8988T (cell line): ENCODE data around the gene KHDC1.
"Not testable (repeated sequence)": the region's sequence is repeated elsewhere in the genome, so short reads cannot be mapped to it uniquely, and the experiment has no call there.

Source experiments
- DNase-seq: peaks from one replicate; pipeline ENCODE4 v3.0.0; 2011

The KHDC1 gene

GRCh38 chr6:73262671-73263569 lies at the start of gene KHDC1:
Gene KHDC1, minus strand, starts transcription at chr6:73263196. Its CDS starts 20,679 bp downstream, at chr6:73242517.
- peak; percentile 74 for DNase-seq

DNA sequence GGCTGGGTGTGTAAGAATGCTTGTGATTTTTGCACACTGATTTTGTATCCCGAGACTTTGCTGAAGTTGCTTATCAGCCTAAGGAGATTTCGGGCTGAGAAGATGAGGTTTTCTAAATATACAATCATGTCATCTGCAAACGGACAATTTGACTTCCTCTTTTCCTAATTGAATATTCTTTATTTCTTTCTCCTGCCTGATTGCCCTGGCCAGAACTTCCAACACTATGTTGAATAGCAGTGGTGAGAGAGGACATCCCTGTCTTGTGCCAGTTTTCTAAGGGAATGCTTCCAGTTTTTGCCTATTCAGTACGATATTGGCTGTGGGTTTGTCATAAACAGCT lies 47.5 kb upstream of the KHDC1 start:
- not testable (repeated sequence) for DNase-seq

DNA sequence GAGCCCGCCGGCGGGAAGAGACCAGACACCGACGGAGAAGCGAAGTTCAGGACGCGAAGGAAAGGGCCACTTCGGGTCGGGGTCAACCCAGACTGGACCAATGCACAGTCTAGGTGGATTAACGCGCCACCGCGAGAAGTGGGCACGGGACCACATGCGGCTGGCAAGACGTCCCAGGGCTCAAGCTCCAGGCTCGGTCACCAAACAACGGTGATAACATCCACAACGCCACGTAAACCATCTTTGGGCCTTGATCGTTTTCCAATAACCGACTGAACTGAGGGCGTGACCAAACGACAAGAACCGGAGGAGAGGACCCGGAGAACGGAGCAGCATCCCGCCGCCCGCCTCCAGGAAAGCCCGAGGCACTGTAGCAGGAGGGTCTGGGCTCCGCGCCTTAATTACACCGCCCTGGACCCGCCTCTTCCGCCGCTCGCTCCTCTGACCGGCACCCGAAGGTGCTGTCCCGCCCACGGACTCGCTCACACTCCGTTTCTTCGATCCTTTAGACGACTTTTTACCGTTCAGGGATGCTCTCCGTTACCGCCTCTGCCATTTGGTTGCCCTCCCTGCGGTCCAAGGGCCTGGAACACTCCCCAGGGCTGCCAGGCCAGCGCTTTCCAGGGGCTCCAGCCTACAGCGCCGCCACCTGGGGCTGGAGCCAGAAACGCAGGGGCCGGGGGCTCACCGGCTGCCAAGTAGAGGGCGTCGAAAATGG lies 46.9 kb upstream of the KHDC1 start:
- DNase-seq = peak; percentile 65

- no peak for DNase-seq
Observed at GRCh38 chr6:73309535-73309784, 46.5 kb upstream of the KHDC1 start.

DNA sequence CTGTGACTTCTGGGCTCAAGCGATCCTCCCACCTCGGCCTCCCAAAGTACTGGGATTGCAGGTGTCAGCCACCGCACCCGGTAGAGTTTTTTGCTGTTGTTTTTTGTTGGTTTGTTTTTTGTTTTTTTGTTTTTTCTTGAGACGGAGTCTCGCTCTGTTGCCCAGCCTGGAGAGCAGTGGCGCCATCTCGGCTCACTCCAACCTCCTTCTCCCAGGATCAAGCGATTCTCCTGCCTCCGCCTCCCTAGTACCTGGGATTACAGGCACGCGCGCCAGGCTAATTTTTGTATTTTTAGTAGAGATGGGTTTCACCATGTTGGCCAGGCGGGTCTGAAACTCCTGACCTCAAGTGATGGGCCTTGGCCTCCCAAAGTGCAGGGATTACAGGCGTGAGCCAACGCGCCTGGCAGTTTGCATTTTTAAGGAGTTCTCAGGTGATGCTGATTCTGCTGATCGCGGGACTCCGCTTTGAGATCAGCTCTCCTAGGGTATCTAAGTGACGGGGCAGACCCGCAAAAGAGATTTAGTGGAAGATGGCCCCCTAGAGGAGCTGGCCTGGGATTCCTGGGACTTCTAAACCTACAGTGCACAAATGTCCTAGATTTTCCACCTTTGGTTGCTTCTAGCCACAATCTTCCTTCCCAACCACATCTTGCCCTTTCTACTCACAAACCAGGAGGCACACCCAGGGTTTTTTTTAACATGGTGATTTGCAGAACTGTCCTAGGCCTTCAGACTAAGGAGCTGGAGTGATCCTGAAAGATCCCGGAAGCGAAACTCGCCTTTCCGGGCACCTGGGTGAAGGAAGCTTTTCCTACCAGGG lies 45.9 kb upstream of the KHDC1 start:
- peak; percentile 32 for DNase-seq

GRCh38 chr6:73303773-73304172 lies 40.8 kb upstream of the KHDC1 start:
- DNase-seq = not testable (repeated sequence)

DNA sequence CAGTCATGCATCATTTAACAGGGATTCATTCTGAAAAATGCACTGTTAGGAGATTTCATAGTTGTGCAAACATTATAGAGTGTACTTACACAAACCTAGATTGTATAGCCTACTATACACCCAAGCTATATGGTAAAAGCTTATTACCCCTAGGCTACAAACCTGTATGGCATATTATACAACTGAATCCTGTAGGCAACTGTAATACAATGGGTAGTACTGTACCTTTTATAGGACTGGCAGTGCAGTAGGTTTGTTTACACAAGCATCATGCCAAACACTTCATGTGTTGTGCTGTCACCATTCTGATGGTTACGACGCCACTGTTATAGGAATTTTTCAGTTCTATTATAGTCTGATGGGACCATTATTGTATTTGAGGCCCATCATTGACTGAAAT lies 39.3 kb upstream of the KHDC1 start:
- DNase-seq = no peak

GRCh38 chr6:73299151-73299971 lies 36.4 kb upstream of the KHDC1 start:
- no peak for DNase-seq

DNA sequence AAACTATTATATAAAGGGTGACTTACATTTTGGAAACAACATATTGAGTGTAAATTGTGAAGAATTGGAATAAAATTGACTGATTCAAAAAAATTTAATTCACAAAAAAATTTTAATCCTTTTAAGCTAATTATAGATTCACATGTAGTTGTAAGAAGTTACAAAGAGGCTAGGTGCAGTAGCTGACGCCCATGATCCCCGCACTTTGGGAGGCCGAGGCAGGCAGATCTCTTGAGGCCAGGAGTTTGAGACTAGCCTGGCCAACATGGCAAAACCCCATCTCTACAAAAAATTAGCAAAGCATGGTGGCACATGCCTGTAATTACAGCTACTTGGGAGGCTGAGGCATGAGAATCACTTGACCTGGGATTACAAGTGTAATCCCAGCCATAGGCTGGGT lies 30.3 kb upstream of the KHDC1 start:
- no peak for DNase-seq

DNA sequence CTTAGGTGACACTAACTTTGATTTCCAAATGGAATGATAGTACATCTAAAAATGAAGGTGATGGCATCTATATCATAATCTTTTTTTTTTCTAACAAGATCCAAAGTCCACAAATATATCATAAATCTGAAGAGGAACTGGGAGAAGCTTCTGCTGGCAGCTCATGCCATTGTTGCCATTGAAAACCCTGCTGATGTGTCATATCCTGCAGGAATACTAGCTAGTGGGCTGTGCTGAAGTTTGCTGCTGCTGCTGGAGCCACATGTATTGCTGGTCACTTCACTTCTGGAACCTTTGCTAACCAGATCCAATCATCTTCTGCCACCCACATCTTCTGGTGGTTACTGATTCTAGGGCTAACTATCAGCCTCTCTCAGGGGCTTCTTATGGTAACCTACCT lies 27.4 kb upstream of the KHDC1 start:
- no peak for DNase-seq

GRCh38 chr6:73286752-73287151 lies 23.8 kb upstream of the KHDC1 start:
- no peak for DNase-seq

- DNase-seq = no peak
Observed at GRCh38 chr6:73285674-73286283, 22.8 kb upstream of the KHDC1 start.

- no peak for DNase-seq
Observed at GRCh38 chr6:73282871-73283270, 19.9 kb upstream of the KHDC1 start.

GRCh38 chr6:73281684-73282083 lies 18.7 kb upstream of the KHDC1 start:
- DNase-seq = not testable (repeated sequence)

- DNase-seq = not testable (repeated sequence)
Observed at GRCh38 chr6:73269296-73269695, 6.3 kb upstream of the KHDC1 start.

- DNase-seq = not testable (repeated sequence)
Observed at GRCh38 chr6:73268896-73269295, 5.9 kb upstream of the KHDC1 start.

GRCh38 chr6:73264446-73264845 lies 1.4 kb upstream of the KHDC1 start:
- no peak for DNase-seq

DNA sequence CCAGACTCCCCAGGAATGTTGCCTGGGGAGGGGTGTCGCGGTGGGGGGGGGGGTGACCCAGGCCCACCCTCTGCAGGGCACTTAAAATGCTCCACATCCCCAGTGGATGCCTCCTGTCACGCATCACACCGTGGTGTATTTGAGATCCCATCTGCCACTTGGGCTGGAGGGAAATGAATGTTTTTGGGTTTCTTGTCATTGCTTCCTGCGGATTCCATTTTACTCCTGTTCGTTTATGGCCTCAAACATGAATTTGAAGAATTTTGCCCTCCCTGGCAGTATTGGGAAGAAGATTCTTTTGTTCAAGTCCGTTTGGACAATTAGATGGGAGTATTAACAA lies 544 bp upstream of the KHDC1 start:
- DNase-seq = no peak

GRCh38 chr6:73258721-73259120 lies 4.3 kb downstream of the KHDC1 start:
- DNase-seq = no peak

DNA sequence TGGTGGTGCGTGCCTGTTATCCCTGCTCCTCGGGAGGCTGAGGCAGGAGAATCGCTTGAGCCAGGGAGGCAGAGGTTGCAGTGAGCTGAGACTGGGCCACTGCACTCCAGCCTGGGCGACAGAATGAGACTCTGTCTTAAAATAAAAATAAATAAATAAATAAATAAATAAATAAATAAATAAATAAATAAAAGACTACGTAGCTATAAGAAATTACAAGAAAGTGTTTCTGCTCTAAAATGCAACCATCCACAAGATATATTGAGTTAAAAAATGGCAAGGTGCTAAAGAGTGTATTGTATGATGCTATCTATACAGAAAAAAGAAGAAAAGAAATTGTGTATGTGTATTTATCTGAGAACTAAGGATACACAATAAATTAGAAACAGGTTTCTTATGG lies 8.7 kb downstream of the KHDC1 start:
- not testable (repeated sequence) for DNase-seq

DNA sequence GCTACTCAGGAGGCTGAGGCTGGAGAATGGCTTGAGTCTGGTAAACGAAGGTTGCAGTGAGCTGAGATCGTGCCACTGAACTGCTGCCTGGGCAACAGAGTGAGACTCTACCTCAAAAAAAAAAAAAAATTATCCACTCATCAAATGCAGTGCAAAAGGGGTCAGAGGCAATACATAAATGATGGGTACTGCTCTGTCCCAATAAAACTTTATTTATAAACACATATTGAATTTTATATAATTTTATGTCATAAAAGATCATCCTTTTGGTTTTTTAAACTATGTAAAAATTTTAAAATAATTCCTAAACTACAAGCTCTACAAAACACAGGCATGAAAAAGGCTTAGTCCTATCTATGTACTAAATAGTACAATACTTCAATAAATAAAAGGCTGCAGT lies 10.3 kb downstream of the KHDC1 start:
- DNase-seq = no peak

- DNase-seq = no peak
Observed at GRCh38 chr6:73250016-73250415, 13.0 kb downstream of the KHDC1 start.
